ENCODE data around the gene NOXO1. TPM values are rescaled to one million over a fixed set of nuclear protein-coding genes. Genes with fewer than 3 reads are reported as not detected.

The NOXO1 gene
- total and polyA plus RNA-seq, 10 of the 15 experiments (the other 5 are each of a cell fraction or from before 2014, with no cell fraction given) = 0.09 to 0.76 (median 0.26) TPM; not detected in 4

DNA sequence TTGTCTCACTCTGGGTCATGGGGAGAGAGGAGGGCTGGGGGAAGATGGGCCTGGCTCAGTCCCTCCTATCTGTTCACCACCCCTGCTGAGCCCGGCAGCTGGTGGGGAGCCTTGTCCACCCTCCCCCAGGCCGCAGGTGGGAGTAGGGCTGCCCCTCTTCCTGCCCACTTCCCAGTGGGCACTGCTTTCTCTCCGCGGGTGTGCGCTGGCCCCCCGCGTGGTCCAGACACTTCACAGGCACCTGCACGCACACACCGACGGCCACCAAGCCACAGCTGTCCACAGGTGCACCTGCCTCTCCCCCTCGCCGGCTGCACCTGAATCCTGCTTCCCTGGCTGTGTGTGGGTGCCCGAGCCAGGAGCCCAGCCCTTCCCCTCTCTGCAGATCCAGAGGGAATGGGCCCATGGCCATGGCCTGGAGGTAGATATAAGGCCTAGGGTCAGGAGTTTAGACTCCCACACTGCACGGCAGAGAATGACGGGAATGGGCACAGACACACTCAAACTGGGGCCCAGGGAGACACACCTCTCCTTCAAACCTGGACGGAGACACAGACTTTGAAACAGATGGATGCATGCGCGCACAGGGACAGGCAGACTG, 47.5 kb upstream of the NOXO1 start:
- WGBS (ENCODE audit: insufficient coverage, insufficient replicate concordance, low lambda C conversion rate, missing lambda C conversion rate) = 69% methylated on average over 18 of the region's 18 CpGs
- no peak for ATAC-seq
- no TSS peak for BruUV-seq (replicated peaks)

More for the DNA sequence above, 47.5 kb upstream of the NOXO1 start:
- no peak overlapping the region for H3K4me3 ChIP-seq
- intact Hi-C loops (cut with micrococcal nuclease; ENCODE audit: unreplicated experiment) = no loop called here
- ChIA-PET CTCF (no interaction called here), RAD21 (ENCODE audit: unreplicated experiment) (no interaction called here), SMC1A (ENCODE audit: uncharacterized antibody, unreplicated experiment) (interaction anchor here (0.9 kb wide), 1 partner anchor 112 kb away, joined by 4 read pairs; no protein-coding TSS in a partner anchor), POLR2A (no interaction called here)
- H3K27me3 ChIP-seq (replicated peaks in 1 of 2; ENCODE audit: control insufficient read depth in 2 of 2, insufficient read depth in 2 of 2, low read length in 1 of 2) = peaks cover 11 to 13% of the 10 kb centered on the region in 2 experiments
- DNase-seq (ENCODE audit: low read depth, low spot score) = no peak
- H3K79me2 ChIP-seq (ENCODE audit: control insufficient read depth, insufficient read depth, low read length) = no peaks in the 10 kb centered on the region
- no peak overlapping the region for H3K9ac ChIP-seq (ENCODE audit: control insufficient read depth, insufficient read depth, low read length)
- FAIRE-seq = no peak
- in situ Hi-C loops (cut with MboI) = no loop called here
- H3K36me3 ChIP-seq (ENCODE audit: control insufficient read depth in 2 of 2, insufficient read depth in 2 of 2, low read length in 1 of 2) = no peaks in the 10 kb centered on the region
- no peak overlapping the region for H3K4me2 ChIP-seq (ENCODE audit: control insufficient read depth, insufficient read depth)
- H3K27ac ChIP-seq (ENCODE audit: control insufficient read depth, insufficient read depth) = no peak overlapping the region
- peaks cover 5% of the 10 kb centered on the region; the same call in 1 of the 2 replicates for H4K20me1 ChIP-seq (ENCODE audit: control insufficient read depth, insufficient read depth)
- TF ChIP-seq, protein P1, sequence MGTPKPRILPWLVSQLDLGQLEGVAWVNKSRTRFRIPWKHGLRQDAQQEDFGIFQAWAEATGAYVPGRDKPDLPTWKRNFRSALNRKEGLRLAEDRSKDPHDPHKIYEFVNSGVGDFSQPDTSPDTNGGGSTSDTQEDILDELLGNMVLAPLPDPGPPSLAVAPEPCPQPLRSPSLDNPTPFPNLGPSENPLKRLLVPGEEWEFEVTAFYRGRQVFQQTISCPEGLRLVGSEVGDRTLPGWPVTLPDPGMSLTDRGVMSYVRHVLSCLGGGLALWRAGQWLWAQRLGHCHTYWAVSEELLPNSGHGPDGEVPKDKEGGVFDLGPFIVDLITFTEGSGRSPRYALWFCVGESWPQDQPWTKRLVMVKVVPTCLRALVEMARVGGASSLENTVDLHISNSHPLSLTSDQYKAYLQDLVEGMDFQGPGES (IDR thresholded peaks at IDR 0.05) = no peak
- no peak for TF ChIP-seq SMARCA5 (IDR thresholded peaks at IDR 0.05)
- TF ChIP-seq NBN (IDR thresholded peaks at IDR 0.05) = no peak
- TF ChIP-seq RCOR1 (conservative IDR thresholded peaks at IDR 0.05; ENCODE audit: low read depth, low read length) = no peak
- TF ChIP-seq, protein P2, sequence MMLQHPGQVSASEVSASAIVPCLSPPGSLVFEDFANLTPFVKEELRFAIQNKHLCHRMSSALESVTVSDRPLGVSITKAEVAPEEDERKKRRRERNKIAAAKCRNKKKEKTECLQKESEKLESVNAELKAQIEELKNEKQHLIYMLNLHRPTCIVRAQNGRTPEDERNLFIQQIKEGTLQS (IDR thresholded peaks at IDR 0.05; ENCODE audit: borderline replicate concordance, extremely low read depth, low read depth, low read length) = no peak
- TF ChIP-seq RAD21 (IDR thresholded peaks at IDR 0.05; ENCODE audit: insufficient read depth, low read depth, low read length) = no peak
- TF ChIP-seq SREBF2 (IDR thresholded peaks at IDR 0.05; ENCODE audit: low read length) = no peak
- TF ChIP-seq YBX1 (IDR thresholded peaks at IDR 0.05) = no peak
- TF ChIP-seq ZNF687 (IDR thresholded peaks at IDR 0.05) = no peak
- no peak for TF ChIP-seq MXI1 (IDR thresholded peaks at IDR 0.05; ENCODE audit: low read depth, low read length)
- TF ChIP-seq POU2F2 (IDR thresholded peaks at IDR 0.05; ENCODE audit: borderline replicate concordance, low read depth, low read length) = no peak
- TF ChIP-seq IKZF1 (conservative IDR thresholded peaks at IDR 0.05) = no peak
- TF ChIP-seq TCF7 (IDR thresholded peaks at IDR 0.05; ENCODE audit: borderline replicate concordance) = no peak
- TF ChIP-seq FOXM1 (IDR thresholded peaks at IDR 0.05; ENCODE audit: low read depth, low read length) = no peak
- H3K9me3 ChIP-seq (replicated peaks; ENCODE audit: control insufficient read depth, insufficient read depth, low read length) = no peaks in the 10 kb centered on the region
- H2AFZ ChIP-seq (ENCODE audit: control insufficient read depth, low read depth, low read length) = no peak overlapping the region
- peaks cover under 1% of the 10 kb centered on the region; the same call in 1 of the 2 replicates for H3K4me1 ChIP-seq (ENCODE audit: control insufficient read depth, insufficient read depth, low read length)

All from GM12878 (cell line).